Measurements from ENCODE around the gene MRPS18A.
"Not testable (repeated sequence)": the region's sequence is repeated elsewhere in the genome, so short reads cannot be mapped to it uniquely, and the experiment has no call there.

MRPS18A gene

GRCh38 chr6:43671011-43671800, 16.4 kb downstream of the MRPS18A start:
- DNase-seq (ENCODE audit: low read depth in 2 of 2): no peak

- DNase-seq (ENCODE audit: low read depth in 2 of 2): no peak
Observed at GRCh38 chr6:43670623-43670986, 17.0 kb downstream of the MRPS18A start.

GRCh38 chr6:43669922-43670622, 17.5 kb downstream of the MRPS18A start:
- DNase-seq (ENCODE audit: low read depth in 2 of 2): no peak

GRCh38 chr6:43669050-43669921, 18.3 kb downstream of the MRPS18A start:
- no peak for DNase-seq (ENCODE audit: low read depth in 2 of 2)

GRCh38 chr6:43668151-43669028, 19.2 kb downstream of the MRPS18A start:
- peak in 1 of 2 donors; percentile 19 for DNase-seq (ENCODE audit: low read depth in 2 of 2)

- peak; percentile 63 to 88 for DNase-seq (ENCODE audit: low read depth in 2 of 2)
Observed at GRCh38 chr6:43667245-43668150, 20.1 kb downstream of the MRPS18A start.

- DNase-seq (ENCODE audit: low read depth in 2 of 2): no peak
Observed at GRCh38 chr6:43666196-43666920, 21.2 kb downstream of the MRPS18A start.

- no peak for DNase-seq (ENCODE audit: low read depth in 2 of 2)
Observed at GRCh38 chr6:43665376-43665775, 22.2 kb downstream of the MRPS18A start.

- not testable (repeated sequence) for DNase-seq (ENCODE audit: low read depth in 2 of 2)
Observed at GRCh38 chr6:43662948-43663347, 24.6 kb downstream of the MRPS18A start.

- no peak for DNase-seq (ENCODE audit: low read depth in 2 of 2)
Observed at GRCh38 chr6:43658161-43658560, 29.4 kb downstream of the MRPS18A start.

GRCh38 chr6:43657221-43657802, 30.3 kb downstream of the MRPS18A start:
- no peak for DNase-seq (ENCODE audit: low read depth in 2 of 2)

GRCh38 chr6:43652822-43653221, 34.8 kb downstream of the MRPS18A start:
- DNase-seq (ENCODE audit: low read depth in 2 of 2): not testable (repeated sequence)

GRCh38 chr6:43648248-43648647, 39.3 kb downstream of the MRPS18A start:
- DNase-seq (ENCODE audit: low read depth in 2 of 2): no peak

- DNase-seq (ENCODE audit: low read depth in 2 of 2): no peak
Observed at GRCh38 chr6:43647613-43648012, 40.0 kb downstream of the MRPS18A start.

GRCh38 chr6:43645613-43645964, 42.0 kb downstream of the MRPS18A start:
- no peak for DNase-seq (ENCODE audit: low read depth in 2 of 2)

GRCh38 chr6:43644940-43645612, 42.5 kb downstream of the MRPS18A start, which contains the start of gene RSPH9:
Gene RSPH9 (plus strand): TSS chr6:43645036. CDS start chr6:43645099, 63 bp downstream.
- DNase-seq (ENCODE audit: low read depth in 2 of 2): peak in 1 of 2 donors; percentile 51

GRCh38 chr6:43639984-43640800, 47.4 kb downstream of the MRPS18A start:
- DNase-seq (ENCODE audit: low read depth in 2 of 2): no peak

GRCh38 chr6:43636308-43636659, 51.3 kb downstream of the MRPS18A start:
- DNase-seq (ENCODE audit: low read depth in 2 of 2): no peak

All from stimulated activated CD4-positive, alpha-beta T cell treated with anti-CD3 and anti-CD28 coated beads, Interleukin-1b, Interleukin-23, amount 100 ng/mL, for 1 hour (primary cell).